Measurements from ENCODE around the gene ZG16. TPM values are rescaled to one million over a fixed set of nuclear protein-coding genes. Genes with fewer than 3 reads are reported as not detected.
"Not testable (repeated sequence)": the region's sequence is repeated elsewhere in the genome, so short reads cannot be mapped to it uniquely, and the experiment has no call there.

Gene ZG16
- total and polyA plus RNA-seq, 2 experiments from 2014 or later: not detected

GRCh38 chr16:29770250-29770929 lies 7.7 kb upstream of the ZG16 start:
- no peak for ATAC-seq
- no peak for TF ChIP-seq ZNF462 (CRISPR knock-in tag; IDR thresholded peaks at IDR 0.05)
- TF ChIP-seq CREB1 (CRISPR knock-in tag; IDR thresholded peaks at IDR 0.05; ENCODE audit: low read depth): no peak
- Histone ChIP-seq H3F3A (replicated peaks; ENCODE audit: low read depth) (no peaks in the 10 kb centered on the region), H3K27ac (ENCODE audit: low read depth) (no peak overlapping the region), H3K4me1 (ENCODE audit: insufficient read depth) (no peaks in the 10 kb centered on the region), H4K20me1 (replicated peaks; ENCODE audit: insufficient read depth) (no peaks in the 10 kb centered on the region), H3K4me2 (no peak overlapping the region), H3K27me3 (ENCODE audit: insufficient read depth) (no peaks in the 10 kb centered on the region), H3K4me3 (no peak overlapping the region), H2AFZ (peak overlapping the region; percentile 23; the same call in 1 of the 2 replicates), H3K36me3 (ENCODE audit: insufficient read depth) (no peaks in the 10 kb centered on the region), H3K9me2 (ENCODE audit: insufficient read depth) (no peaks in the 10 kb centered on the region), H3K79me2 (replicated peaks; ENCODE audit: insufficient read depth) (no peaks in the 10 kb centered on the region)
- H3K36me3 Mint-ChIP-seq (ENCODE audit: low read depth): no peaks in the 10 kb centered on the region
- peaks cover 6% of the 10 kb centered on the region; the same call in 1 of the 3 replicates for H3K4me1 Mint-ChIP-seq
- H3K4me3 Mint-ChIP-seq: no peak overlapping the region
- H3K9me3 Mint-ChIP-seq: no peaks in the 10 kb centered on the region; the same call in 2 of the 3 replicates
- H3K27ac Mint-ChIP-seq: no peak overlapping the region
- peaks cover 7% of the 10 kb centered on the region for H3K27me3 Mint-ChIP-seq (ENCODE audit: insufficient read depth, low read depth, poor library complexity)
- DNase-seq (ENCODE audit: low spot score): no peak

- not testable (repeated sequence) for H3K27ac ChIP-seq (ENCODE audit: low read depth); H3K4me2 ChIP-seq; H3K36me3 Mint-ChIP-seq (ENCODE audit: low read depth); H3K4me1 Mint-ChIP-seq; H3K27me3 Mint-ChIP-seq (ENCODE audit: insufficient read depth, low read depth, poor library complexity); H3K4me1 ChIP-seq (ENCODE audit: insufficient read depth); H3K4me3 ChIP-seq; H3F3A ChIP-seq (replicated peaks; ENCODE audit: low read depth); H3K9me2 ChIP-seq (ENCODE audit: insufficient read depth); DNase-seq (ENCODE audit: low spot score); H3K4me3 Mint-ChIP-seq; ATAC-seq; H3K27me3 ChIP-seq (ENCODE audit: insufficient read depth); H3K79me2 ChIP-seq (replicated peaks; ENCODE audit: insufficient read depth); H3K27ac Mint-ChIP-seq; H3K36me3 ChIP-seq (ENCODE audit: insufficient read depth); H3K9me3 Mint-ChIP-seq; H4K20me1 ChIP-seq (replicated peaks; ENCODE audit: insufficient read depth)
- peak overlapping the region; percentile 76 for H2AFZ ChIP-seq
Measured at GRCh38 chr16:29772330-29772729, 5.7 kb upstream of the ZG16 start.

All from GM23338 (cell line).